GM19238 (cell line): ENCODE data around the gene OTOG.

Source experiments
- DNase-seq: peaks from one replicate; pipeline ENCODE4 v3.0.0; 2011; ENCODE audit warnings: low spot score; ENCODE audit not compliant: insufficient read length

The OTOG gene

DNA sequence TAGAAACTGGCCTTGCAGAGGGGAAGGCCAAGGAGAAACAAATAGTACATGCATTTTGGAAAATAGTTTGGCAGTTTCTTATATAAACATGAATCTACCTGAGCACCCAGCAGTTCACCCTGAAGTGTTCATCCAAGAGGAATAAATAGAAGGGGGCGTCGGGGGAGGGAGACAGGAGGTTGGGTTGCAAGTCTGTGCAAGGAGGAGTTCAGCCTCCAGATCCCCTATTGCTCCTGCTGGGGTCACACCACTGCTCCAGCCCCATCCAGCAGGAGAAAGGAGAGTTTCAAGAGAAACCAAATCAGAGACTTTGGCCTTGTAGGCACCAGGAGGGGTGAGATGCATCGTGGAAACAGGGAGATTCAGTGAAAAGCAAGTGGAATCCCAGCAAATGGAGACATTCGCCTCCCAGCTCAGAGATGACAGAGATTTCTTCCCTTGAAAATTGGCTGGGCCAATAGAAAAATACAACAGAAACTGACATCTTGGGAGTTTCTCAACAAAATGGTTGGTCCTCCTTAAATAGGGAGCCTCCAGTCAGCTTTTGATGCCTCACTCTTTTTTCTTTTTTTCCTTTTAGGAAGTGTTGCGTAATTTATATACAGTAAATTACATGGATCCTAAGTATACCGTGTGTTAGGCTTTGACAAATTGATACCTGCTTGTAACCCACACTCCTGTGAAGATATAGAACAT, 34.1 kb downstream of the OTOG start:
- DNase-seq, result no peak

- DNase-seq, result no peak
Measured at GRCh38 chr11:17581732-17582053, 34.6 kb downstream of the OTOG start.

DNA sequence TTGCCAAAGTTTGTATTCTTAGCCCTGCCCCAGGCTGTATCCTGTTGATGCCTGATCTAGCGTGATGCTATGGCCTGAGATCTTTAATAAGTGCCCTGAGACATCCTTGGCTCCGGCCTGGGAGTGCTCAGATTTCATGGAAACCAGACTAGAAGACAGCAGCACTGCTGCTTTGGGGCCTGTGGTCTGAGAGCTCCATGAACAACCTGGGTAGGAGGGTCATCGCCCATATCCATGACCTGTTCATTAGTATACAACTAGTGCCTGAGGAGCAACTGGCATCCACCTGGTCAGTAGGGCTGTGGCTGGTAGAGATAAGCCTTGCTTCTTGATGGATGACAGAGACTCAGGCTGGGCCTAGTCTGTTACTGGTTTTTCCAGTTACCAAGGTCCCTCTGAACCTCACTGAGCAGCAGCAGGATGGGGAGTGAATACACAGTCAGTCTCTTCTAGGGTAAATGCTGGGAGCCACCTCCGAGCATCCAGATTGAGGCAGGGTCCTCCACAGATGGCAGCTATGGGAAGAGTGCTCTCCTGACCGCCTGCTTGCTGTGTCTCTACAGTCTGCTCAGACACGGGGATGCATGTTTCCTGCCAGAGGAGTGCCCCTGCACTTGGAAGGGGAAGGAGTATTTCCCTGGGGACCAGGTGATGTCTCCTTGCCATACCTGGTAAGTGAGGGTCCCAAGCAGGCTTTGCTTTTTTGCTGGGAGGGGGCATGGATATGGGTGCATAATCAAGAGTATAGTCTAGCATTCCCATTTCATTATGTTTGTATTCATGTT, 39.0 kb downstream of the OTOG start:
- DNase-seq, result no peak

DNA sequence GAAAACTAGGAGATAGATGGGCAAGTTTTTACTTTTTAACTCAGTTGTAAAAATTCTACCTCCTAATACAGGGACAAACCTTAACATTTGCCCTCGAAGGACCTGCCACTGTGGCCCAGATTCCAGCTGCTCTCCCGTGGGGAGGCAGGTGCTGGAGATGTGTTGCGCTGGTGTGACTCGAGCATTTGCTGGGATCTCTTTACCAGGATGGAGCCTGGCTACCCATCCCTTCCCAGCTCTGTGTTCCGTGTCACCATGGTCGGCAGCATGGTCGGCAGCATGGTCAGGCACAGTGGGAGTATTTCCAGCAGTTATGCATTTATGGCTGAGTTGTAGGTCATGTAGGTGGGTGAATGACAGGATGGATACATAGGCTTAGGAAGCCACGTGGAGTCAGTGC, 41.1 kb downstream of the OTOG start:
- no peak for DNase-seq

- DNase-seq, result no peak
Measured at GRCh38 chr11:17588721-17589120, 41.7 kb downstream of the OTOG start.

DNA sequence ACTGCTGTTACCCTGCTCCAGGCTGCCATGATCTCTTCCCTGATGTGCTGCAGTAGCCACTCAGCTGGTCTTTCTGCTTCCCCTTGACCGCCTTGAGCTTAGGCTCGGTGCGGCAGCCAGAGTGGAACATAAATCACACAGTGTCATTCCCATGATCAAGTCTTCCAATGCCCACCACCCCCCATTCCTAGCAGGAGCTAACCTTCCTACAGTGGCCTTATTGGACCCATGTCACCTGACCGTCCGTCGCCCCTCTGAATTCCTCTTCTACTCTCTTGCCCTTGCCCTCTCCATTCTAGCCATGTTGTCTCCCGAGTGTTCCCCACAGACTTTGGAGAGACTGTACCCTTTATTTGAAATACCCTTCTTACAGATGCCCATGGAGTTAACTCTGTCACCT, 43.4 kb downstream of the OTOG start:
- DNase-seq, result no peak

DNA sequence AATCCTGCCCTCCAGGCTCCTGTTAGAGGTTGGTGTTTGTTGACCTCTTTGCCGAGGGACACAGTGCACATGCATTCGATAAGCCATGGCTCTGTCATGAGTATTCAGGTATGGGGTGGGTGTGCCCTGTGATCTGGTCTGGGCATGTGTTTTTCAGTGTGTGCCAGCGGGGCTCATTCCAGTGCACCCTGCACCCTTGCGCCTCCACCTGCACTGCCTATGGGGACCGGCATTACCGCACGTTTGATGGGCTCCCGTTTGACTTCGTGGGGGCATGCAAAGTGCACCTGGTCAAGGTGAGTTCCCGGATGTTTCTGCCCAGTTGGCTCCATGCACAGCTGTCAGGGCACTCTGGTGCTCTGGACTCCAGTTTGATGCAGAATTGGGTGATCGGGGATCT, 44.2 kb downstream of the OTOG start:
- DNase-seq, result no peak

- DNase-seq, result no peak
Measured at GRCh38 chr11:17593466-17594245, 46.6 kb downstream of the OTOG start.

- no peak for DNase-seq
Measured at GRCh38 chr11:17594686-17595192, 47.7 kb downstream of the OTOG start.

- no peak for DNase-seq
Measured at GRCh38 chr11:17595526-17596309, 48.7 kb downstream of the OTOG start.

GRCh38 chr11:17596310-17596669, 49.2 kb downstream of the OTOG start:
- no peak for DNase-seq

DNA sequence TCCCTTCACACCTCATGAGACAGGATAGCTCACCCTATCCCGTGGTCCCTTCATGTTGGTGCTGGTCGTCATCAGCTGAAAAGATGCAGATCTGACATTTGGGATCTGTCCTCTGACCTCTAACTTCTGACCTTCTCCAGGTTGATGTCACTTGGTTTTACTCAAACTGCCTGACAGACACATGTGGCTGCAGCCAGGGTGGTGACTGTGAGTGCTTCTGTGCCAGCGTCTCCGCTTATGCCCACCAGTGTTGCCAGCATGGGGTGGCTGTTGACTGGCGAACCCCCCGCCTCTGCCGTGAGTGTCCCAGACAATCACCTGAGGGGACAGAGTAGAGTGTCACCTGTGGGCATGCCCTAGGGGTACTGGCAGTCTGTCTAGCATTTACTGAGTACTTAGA, 49.7 kb downstream of the OTOG start:
- DNase-seq, result no peak

DNA sequence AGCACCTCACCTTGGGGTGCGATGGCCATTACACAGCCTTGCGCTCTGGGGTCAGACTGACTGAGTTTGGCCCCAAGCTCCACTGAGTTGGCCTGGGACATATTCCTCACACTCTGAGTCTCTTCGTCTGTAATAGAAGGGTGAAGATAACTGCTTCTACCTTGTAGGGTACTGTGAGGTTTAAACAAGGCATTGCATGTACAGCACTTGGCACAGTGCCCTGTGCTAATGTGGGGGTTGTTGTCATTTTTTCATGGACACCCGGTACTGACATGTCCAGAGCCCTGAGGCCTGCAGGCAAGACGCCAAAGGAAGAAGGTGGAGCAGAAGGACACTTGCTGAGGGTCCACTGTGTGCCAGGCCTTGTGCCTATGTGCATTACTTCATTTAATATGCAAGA, 50.7 kb downstream of the OTOG start:
- no peak for DNase-seq

- DNase-seq, result peak; percentile 63
Measured at GRCh38 chr11:17598700-17599459, 51.8 kb downstream of the OTOG start.

DNA sequence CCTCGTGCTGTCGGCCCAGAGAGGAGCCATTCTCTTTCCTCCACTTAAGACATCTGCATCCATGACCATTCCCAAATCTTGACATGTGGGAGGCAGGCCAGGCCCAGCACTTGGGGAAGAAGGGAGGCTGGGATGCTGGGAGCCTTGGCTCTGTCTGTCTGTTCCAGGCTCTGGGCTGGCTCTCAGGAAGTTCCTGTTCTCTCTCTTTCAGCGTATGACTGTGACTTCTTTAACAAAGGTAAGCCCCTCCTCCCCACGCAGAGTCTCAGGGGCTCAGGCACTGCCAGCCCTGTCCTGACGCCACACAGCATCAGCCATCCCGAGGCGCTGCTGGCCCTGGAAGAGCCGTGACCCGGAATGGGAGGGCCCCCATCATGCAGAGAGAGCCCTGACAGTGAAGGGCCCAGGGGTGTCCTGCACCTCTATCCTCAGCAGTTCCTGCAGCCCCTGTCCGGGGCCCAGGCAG, 52.4 kb downstream of the OTOG start:
- DNase-seq, result no peak

DNA sequence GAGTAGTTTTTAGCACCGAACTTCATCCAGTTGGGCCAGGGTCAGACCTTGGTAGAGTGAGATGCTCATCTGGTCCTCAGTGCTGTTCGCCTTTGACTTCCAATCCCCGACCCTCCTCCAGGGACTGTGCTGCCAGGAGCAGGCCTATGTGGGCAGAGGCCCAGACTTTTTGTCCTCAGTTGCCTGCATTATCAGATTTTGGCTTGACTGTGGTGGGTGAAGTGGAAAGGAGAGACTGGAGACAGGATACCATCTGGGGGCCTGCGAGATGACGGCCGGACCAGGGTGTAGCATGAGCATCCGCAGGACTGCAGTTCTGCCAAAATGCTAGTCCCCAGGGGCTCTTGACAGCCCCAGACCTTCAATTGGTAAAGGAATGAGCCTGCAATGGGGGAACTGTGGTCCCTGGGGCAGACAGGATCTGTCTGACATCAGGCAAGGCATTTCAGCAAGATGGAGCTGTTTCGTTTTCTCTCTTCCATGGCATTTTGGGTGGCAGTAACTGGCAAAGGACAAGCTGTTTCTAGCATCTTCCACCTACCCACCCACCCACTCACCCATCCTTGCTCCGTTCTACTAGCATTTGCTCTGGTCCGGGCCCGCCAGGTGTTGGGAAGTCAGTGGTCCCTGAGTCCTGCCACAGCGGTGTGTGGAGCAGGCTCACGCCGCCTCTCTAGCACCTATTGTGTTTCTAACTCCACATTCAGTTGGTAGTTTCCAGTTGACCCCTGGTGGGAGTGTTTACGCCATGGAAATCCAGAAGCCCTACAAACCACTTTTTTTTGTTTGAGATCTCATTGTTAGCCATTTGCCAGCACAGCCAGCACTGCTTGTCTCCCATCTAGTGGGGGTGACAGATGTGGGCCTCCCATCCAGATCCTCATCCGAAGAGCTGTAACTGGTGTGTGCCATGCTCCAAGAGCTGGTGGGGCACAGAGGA, 53.5 kb downstream of the OTOG start:
- no peak for DNase-seq

DNA sequence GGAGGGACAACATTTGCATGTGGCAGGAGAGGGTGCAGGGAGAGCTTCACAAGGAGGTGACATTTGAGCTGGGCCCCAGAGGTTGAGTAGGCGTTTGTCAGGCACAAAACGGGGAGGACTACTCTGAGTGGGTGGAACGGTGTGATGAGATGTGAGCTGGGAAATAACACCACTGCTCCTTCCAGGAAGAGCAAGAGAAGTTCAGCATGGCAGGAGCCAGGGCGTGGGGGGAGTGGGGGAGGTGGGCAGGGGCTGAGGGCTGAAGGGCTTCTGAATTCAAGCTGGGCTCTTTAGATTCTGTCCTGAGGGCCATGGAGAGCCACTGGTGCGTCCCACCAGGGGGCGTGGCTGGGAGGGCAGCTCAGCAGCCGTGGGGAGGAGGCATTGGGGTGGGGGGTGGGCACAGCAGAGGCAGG, 54.2 kb downstream of the OTOG start:
- no peak for DNase-seq

- DNase-seq, result no peak
Measured at GRCh38 chr11:17601676-17602075, 54.6 kb downstream of the OTOG start.
